ENCODE results near the gene ATG16L1.

Gene ATG16L1

DNA sequence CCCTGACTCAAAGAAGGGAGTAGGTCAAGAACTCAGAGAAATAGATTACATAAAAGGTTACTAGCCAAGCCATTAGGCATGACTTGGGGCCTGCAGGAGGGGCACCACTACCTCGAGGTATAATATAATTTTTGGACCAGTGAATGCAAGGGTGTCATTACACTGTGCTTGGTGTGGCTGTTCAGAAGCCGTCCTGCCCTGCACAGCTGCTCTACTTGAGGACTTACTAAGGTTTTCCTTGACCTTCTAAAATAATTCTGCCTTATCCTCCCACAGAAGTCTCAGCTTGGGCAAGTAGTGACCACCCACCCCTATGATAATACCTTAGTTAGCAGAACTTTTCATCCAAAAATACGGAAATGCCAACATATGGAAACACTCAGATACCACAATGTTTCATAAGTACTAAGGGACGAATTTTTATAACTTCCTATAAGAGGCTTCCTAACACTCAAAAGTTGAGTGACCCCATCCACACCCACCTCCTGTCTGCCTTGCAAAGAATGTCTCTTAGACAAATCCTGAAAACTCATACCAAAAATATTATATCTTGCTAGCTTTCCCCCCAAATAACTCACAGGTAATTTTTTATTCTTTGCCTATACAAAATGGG is 17.7 kb upstream of the ATG16L1 start:
- Histone ChIP-seq H3K4me1 (ENCODE audit: control insufficient read depth, insufficient read depth, low read length) (no peaks in the 10 kb centered on the region), H3K4me2 (ENCODE audit: low read length) (no peak overlapping the region), H3K36me3 (ENCODE audit: insufficient read depth, low read length) (no peaks in the 10 kb centered on the region), H3K9ac (ENCODE audit: low read depth, low read length) (no peak overlapping the region), H3K27me3 (ENCODE audit: control insufficient read depth, insufficient read depth, low read length) (peaks cover 8% of the 10 kb centered on the region), H3K9me3 (replicated peaks; ENCODE audit: low read length) (no peaks in the 10 kb centered on the region), H3K4me3 (ENCODE audit: low read length) (no peak overlapping the region)

DNA sequence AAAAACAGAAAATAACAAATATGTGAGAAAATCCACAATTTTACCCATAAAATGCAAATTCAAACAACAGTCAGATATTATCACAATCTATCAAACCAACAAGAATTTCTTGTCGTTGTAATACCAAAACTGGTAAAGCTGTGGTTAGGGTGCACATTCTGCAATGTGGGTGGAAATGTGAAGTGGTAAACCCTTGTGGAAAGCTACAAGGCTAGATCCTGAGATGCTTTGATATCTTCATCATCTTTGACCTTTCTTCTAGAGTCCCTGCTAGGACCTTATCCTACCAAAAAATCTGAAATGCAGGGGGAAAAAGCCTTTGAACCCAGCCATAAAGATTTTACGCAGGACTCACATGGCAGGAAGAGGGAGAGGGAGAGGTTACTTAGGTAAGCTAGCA is 17.2 kb upstream of the ATG16L1 start:
- Histone ChIP-seq H3K4me1 (ENCODE audit: control insufficient read depth, insufficient read depth, low read length) (no peaks in the 10 kb centered on the region), H3K9ac (ENCODE audit: low read depth, low read length) (no peak overlapping the region), H3K27me3 (ENCODE audit: control insufficient read depth, insufficient read depth, low read length) (peaks cover 7% of the 10 kb centered on the region), H3K4me3 (ENCODE audit: low read length) (no peak overlapping the region), H3K9me3 (replicated peaks; ENCODE audit: low read length) (no peaks in the 10 kb centered on the region), H3K36me3 (ENCODE audit: insufficient read depth, low read length) (no peaks in the 10 kb centered on the region), H3K4me2 (ENCODE audit: low read length) (no peak overlapping the region)

DNA sequence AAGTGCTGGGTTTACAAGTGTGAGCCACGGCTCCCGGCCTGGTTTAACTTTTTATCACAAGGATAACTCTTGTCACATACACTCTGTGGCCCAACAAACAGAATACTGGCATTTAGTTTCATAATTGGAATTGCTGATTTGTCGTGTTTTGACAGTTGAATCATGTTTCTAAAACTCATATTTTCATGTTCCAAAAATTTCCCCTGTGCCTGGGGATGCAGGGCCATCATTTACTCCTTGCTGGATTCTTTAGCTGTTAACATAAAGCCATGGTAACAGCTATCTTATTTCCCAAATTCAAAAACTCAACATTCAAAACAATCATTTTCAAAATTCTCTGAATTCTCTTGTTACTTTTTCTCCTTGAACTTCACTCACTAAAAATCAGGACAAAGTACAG is 16.5 kb upstream of the ATG16L1 start:
- H3K36me3 ChIP-seq (ENCODE audit: insufficient read depth, low read length) = no peaks in the 10 kb centered on the region
- peaks cover 7% of the 10 kb centered on the region for H3K27me3 ChIP-seq (ENCODE audit: control insufficient read depth, insufficient read depth, low read length)
- H3K4me3 ChIP-seq (ENCODE audit: low read length) = no peak overlapping the region
- H3K4me1 ChIP-seq (ENCODE audit: control insufficient read depth, insufficient read depth, low read length) = no peaks in the 10 kb centered on the region
- no peaks in the 10 kb centered on the region for H3K9me3 ChIP-seq (replicated peaks; ENCODE audit: low read length)
- no peak overlapping the region for H3K9ac ChIP-seq (ENCODE audit: low read depth, low read length)
- H3K4me2 ChIP-seq (ENCODE audit: low read length) = no peak overlapping the region

DNA sequence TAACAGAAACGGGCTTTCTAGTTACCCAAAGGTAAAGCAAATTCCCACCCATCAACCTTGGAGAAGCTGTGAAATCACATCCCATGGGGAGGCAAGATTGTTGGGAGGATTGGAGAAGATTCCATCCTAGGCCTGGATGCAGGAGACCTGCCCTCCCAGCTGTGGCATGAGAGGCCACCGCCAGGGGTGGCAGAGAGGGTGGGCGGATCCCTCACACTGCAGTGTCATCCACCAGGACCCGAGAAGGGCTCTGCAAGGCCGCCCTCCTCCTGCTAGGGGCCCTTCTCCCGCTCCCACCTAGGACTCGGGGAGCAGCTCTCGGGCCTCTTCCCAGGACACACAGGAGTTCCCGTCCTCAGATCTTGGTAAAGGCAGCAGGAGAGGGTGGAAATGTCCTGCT is 15.5 kb upstream of the ATG16L1 start:
- no peaks in the 10 kb centered on the region for H3K36me3 ChIP-seq (ENCODE audit: insufficient read depth, low read length)
- H3K4me2 ChIP-seq (ENCODE audit: low read length) = no peak overlapping the region
- H3K9ac ChIP-seq (ENCODE audit: low read depth, low read length) = no peak overlapping the region
- H3K4me1 ChIP-seq (ENCODE audit: control insufficient read depth, insufficient read depth, low read length) = no peaks in the 10 kb centered on the region
- peaks cover 7% of the 10 kb centered on the region for H3K27me3 ChIP-seq (ENCODE audit: control insufficient read depth, insufficient read depth, low read length)
- no peak overlapping the region for H3K4me3 ChIP-seq (ENCODE audit: low read length)
- no peaks in the 10 kb centered on the region for H3K9me3 ChIP-seq (replicated peaks; ENCODE audit: low read length)

DNA sequence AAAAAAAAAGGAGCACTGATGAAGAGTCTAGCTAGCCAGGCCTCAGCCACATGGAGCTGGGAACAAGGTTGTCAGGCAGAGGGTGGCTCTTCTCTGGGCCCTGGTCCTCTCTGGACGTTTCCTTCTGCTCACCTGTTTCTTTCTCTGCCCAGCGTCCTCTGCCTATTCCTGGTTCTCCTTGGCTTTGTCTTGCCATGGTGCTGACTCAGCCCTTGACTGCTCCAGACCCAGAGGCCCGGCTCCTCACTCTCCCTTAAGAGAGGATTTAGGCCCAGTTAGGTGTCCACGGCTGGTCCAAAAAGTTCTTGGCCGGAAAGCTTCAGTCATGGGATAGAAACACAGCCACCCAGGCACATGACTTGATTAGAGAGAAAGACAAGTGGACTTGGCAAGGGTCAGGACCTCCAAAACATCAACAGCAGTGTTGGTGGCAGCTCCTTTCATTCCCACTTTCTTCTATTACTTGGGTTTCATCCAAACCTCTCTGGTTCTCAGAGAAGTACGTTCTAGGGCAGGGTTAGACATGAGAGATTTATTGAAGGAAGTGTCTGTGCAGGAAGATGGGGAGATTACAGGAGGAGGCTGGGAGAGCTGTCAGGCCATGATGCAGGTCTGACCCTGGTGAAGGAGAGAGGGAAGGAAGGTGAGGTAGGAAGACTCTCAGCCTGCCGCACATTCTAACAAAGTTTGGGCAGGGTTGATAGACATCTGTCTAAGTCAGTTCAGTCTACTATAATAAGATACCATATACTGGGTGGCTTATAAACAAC is 14.5 kb upstream of the ATG16L1 start:
- no peaks in the 10 kb centered on the region for H3K4me1 ChIP-seq (ENCODE audit: control insufficient read depth, insufficient read depth, low read length)
- H3K27me3 ChIP-seq (ENCODE audit: control insufficient read depth, insufficient read depth, low read length) = peaks cover 7% of the 10 kb centered on the region

DNA sequence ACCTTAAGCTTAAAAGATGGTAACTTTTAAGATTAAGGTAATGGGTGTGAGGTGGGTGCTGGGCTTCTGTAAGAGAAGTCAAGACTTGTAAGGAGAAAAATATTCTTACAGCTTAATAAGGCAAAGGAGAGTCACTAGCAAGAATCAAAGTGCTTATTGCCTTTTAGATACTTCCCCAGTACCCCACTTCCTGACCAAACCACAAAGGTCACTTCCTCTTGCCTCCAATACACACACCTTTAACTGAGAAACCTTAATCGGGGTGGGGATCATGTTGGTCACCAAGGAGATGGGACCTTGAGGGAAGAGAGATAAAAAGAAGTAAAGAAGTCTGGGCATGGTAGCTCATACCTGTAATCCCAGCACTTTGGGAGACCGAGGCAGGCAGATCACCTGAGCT is 10.6 kb upstream of the ATG16L1 start:
- Histone ChIP-seq H3K4me3 (ENCODE audit: low read length) (no peak overlapping the region), H3K4me1 (ENCODE audit: control insufficient read depth, insufficient read depth, low read length) (no peaks in the 10 kb centered on the region), H3K9ac (ENCODE audit: low read depth, low read length) (no peak overlapping the region), H3K27me3 (ENCODE audit: control insufficient read depth, insufficient read depth, low read length) (peaks cover 8% of the 10 kb centered on the region), H3K4me2 (ENCODE audit: low read length) (no peak overlapping the region), H3K36me3 (ENCODE audit: insufficient read depth, low read length) (no peaks in the 10 kb centered on the region), H3K9me3 (replicated peaks; ENCODE audit: low read length) (no peaks in the 10 kb centered on the region)

More for the DNA sequence above, 14.5 kb upstream of the ATG16L1 start:
- Histone ChIP-seq H3K36me3 (ENCODE audit: insufficient read depth, low read length) (no peaks in the 10 kb centered on the region), H3K9me3 (replicated peaks; ENCODE audit: low read length) (no peaks in the 10 kb centered on the region), H3K4me2 (ENCODE audit: low read length) (no peak overlapping the region), H3K4me3 (ENCODE audit: low read length) (no peak overlapping the region), H3K9ac (ENCODE audit: low read depth, low read length) (no peak overlapping the region)

DNA sequence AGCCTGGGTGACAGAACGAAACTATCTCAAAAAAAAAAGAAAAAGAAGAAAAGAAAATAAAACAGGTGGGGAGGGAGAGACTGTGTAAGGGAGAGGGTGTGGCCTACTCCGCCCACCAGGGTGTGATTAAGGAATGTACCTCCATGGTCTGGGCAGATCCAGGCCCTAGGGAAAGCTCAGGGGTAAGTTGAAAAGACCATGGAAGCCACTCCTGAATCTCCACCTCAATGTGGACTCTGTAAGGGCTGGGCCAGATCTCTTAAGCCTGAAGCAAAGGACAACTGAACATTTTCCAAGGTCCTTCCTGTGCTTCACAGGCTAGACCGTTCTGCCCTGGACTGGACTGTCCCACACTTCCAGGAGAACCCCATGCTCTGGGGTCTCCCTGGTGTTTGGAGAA is 9.7 kb upstream of the ATG16L1 start:
- H3K4me1 ChIP-seq (ENCODE audit: control insufficient read depth, insufficient read depth, low read length) = no peaks in the 10 kb centered on the region
- H3K9ac ChIP-seq (ENCODE audit: low read depth, low read length) = no peak overlapping the region
- H3K4me2 ChIP-seq (ENCODE audit: low read length) = no peak overlapping the region
- peaks cover 8% of the 10 kb centered on the region for H3K27me3 ChIP-seq (ENCODE audit: control insufficient read depth, insufficient read depth, low read length)
- H3K36me3 ChIP-seq (ENCODE audit: insufficient read depth, low read length) = no peaks in the 10 kb centered on the region
- H3K9me3 ChIP-seq (replicated peaks; ENCODE audit: low read length) = no peaks in the 10 kb centered on the region
- no peak overlapping the region for H3K4me3 ChIP-seq (ENCODE audit: low read length)

DNA sequence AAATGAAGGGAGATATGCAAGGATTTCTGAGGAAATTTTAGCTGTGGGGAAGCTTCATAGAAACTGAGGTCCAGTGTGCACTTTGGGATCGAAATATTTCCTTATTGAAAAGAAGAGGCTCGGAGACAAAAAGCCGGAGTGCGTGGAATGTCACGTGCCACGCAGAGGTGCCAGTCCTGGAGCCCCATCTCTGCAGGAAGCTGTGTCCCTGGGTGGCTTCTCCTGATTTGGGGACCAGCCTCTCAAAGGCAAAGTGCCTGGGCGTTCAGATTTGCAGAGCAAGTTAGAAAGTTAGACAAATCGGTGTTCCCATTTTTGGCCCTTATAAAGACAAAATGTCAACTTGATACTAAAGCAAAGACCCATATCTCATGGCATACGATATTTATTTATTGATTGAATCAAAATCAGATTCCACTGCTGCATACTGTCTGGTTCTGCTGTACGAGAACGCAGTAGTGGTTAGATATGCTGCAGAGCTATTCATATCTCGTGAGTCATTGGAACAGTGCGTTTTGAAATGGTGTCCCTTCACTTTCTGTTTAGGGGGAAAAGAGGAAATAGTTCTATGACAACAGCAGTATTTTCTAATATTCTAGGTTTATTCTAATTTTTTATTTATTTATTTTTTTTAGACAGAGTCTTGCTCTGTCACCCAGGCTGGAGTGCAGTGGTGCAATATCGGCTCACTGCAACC is 9.1 kb upstream of the ATG16L1 start:
- H3K4me3 ChIP-seq (ENCODE audit: low read length) = no peak overlapping the region
- H3K9me3 ChIP-seq (replicated peaks; ENCODE audit: low read length) = no peaks in the 10 kb centered on the region
- no peaks in the 10 kb centered on the region for H3K36me3 ChIP-seq (ENCODE audit: insufficient read depth, low read length)
- H3K9ac ChIP-seq (ENCODE audit: low read depth, low read length) = no peak overlapping the region
- no peak overlapping the region for H3K4me2 ChIP-seq (ENCODE audit: low read length)
- no peaks in the 10 kb centered on the region for H3K4me1 ChIP-seq (ENCODE audit: control insufficient read depth, insufficient read depth, low read length)
- H3K27me3 ChIP-seq (ENCODE audit: control insufficient read depth, insufficient read depth, low read length) = peaks cover 5% of the 10 kb centered on the region

DNA sequence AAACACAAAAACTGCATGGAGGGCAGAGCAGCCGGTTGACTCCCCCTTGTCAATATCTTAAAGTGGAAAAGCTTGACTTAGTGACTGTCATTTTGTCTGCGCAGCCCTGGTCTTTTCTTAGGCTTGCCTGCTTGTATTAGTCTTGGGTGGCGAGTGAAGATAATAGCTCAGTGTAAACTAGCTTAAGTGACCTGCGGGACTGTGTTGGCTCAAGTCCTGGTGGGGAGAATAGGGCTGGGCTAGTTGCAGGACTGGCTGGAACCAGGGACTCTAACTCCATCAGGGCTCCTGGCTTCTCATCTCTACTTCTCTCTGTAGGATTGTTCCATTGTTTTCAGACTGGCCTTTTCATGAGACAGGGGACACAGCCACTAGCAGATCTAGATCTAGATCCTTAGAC is 8.1 kb upstream of the ATG16L1 start:
- no peaks in the 10 kb centered on the region for H3K36me3 ChIP-seq (ENCODE audit: insufficient read depth, low read length)
- H3K4me3 ChIP-seq (ENCODE audit: low read length) = no peak overlapping the region
- H3K9ac ChIP-seq (ENCODE audit: low read depth, low read length) = no peak overlapping the region
- peaks cover 5% of the 10 kb centered on the region for H3K27me3 ChIP-seq (ENCODE audit: control insufficient read depth, insufficient read depth, low read length)
- no peak overlapping the region for H3K4me2 ChIP-seq (ENCODE audit: low read length)
- peaks cover 3% of the 10 kb centered on the region for H3K4me1 ChIP-seq (ENCODE audit: control insufficient read depth, insufficient read depth, low read length)
- no peaks in the 10 kb centered on the region for H3K9me3 ChIP-seq (replicated peaks; ENCODE audit: low read length)

DNA sequence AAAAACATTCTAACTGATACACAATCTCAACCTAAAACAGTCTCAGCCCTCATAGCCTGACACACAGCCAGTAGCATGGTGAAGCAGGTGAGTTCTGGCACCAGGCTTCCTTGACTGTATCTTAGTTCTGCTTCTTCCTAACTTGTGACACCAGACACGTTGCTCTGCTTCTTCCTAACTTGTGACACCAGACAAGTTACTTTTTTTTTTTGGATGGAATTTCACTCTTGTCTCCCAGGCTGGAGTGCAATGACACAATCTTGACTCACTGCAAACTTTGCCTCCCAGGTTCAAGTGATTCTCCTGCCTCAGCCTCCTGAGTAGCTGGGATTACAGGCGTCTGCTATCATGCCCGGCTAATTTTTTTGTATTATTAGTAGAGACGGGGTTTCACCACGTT is 6.7 kb upstream of the ATG16L1 start:
- no peak overlapping the region for H3K4me2 ChIP-seq (ENCODE audit: low read length)
- H3K4me1 ChIP-seq (ENCODE audit: control insufficient read depth, insufficient read depth, low read length) = peaks cover 3% of the 10 kb centered on the region
- no peaks in the 10 kb centered on the region for H3K9me3 ChIP-seq (replicated peaks; ENCODE audit: low read length)
- H3K9ac ChIP-seq (ENCODE audit: low read depth, low read length) = no peak overlapping the region
- peaks cover 5% of the 10 kb centered on the region for H3K27me3 ChIP-seq (ENCODE audit: control insufficient read depth, insufficient read depth, low read length)
- no peaks in the 10 kb centered on the region for H3K36me3 ChIP-seq (ENCODE audit: insufficient read depth, low read length)
- H3K4me3 ChIP-seq (ENCODE audit: low read length) = no peak overlapping the region

DNA sequence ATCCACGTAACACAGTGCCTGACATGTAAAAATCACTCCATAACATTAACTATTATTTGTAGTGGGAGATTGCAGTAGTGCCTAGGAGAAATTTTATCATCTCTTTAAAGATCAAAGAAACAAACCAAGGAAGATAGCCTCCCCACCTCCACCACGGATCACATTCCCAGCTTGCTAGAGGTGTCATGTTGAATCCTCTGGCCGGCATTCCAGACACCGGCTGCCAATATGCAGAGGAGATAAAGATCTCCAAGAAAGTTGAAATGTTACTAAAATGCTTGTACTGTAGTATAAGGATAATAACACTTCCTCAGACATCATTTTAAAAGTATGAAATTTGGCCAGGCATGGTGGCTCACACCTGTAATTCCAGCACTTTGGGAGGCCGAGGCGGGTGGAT is 6.1 kb upstream of the ATG16L1 start:
- Histone ChIP-seq H3K9ac (ENCODE audit: low read depth, low read length) (no peak overlapping the region), H3K9me3 (replicated peaks; ENCODE audit: low read length) (no peaks in the 10 kb centered on the region), H3K4me2 (ENCODE audit: low read length) (no peak overlapping the region), H3K4me1 (ENCODE audit: control insufficient read depth, insufficient read depth, low read length) (peaks cover 3% of the 10 kb centered on the region), H3K27me3 (ENCODE audit: control insufficient read depth, insufficient read depth, low read length) (peaks cover 5% of the 10 kb centered on the region), H3K4me3 (ENCODE audit: low read length) (no peak overlapping the region), H3K36me3 (ENCODE audit: insufficient read depth, low read length) (no peaks in the 10 kb centered on the region)
